Ovary (tissue), 3 donors: ENCODE measurements around the gene IL21R.

ENCODE experiments used
- POLR2A ChIP-seq: fragments of 450-650 bp; IDR thresholded peaks from one replicate; pipeline ENCODE4 v1.6.1; 2017; ENCODE audit warnings: antibody characterized with exemption, mild to moderate bottlenecking, moderate library complexity
- TF ChIP-seq, protein P1 (sequence below), 3 donors: fragments of 450-650 bp in 2 of 3; fragments of 200-600 bp in 1 of 3; IDR thresholded peaks; one replicate each; pipeline versions ENCODE4 v1.5.1 to v1.8.0; 2016 to 2022; ENCODE audit warnings: antibody characterized with exemption in 3 of 3, mild to moderate bottlenecking in 1 of 3
- donor health status: DM: no; HTN: no; CAD: no.

DNA sequence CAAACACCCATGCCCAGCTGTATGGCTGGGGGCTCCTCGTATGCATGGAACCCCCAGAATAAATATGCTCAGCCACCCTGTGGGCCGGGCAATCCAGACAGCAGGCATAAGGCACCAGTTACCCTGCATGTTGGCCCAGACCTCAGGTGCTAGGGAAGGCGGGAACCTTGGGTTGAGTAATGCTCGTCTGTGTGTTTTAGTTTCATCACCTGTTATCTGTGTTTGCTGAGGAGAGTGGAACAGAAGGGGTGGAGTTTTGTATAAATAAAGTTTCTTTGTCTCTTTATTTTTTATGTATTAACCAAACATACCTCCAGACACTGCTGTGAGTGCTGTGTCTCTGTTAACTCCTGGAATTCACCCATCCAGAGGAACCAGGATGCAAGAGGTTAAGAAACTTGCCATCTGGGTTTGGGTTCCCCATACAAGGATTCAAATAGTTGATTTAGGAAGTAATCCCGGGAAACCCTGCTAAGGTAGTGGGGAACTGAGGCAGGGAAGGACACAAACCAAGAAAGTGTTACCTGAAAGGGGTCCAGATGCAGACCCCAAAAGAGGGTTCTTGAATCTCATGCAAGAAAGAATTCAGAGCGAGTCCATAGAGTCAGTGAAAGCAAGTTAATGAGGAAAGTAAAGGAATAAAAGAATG, 37.4 kb upstream of the IL21R start:
- no peak for TF ChIP-seq POLR2A
- TF ChIP-seq, protein P1, sequence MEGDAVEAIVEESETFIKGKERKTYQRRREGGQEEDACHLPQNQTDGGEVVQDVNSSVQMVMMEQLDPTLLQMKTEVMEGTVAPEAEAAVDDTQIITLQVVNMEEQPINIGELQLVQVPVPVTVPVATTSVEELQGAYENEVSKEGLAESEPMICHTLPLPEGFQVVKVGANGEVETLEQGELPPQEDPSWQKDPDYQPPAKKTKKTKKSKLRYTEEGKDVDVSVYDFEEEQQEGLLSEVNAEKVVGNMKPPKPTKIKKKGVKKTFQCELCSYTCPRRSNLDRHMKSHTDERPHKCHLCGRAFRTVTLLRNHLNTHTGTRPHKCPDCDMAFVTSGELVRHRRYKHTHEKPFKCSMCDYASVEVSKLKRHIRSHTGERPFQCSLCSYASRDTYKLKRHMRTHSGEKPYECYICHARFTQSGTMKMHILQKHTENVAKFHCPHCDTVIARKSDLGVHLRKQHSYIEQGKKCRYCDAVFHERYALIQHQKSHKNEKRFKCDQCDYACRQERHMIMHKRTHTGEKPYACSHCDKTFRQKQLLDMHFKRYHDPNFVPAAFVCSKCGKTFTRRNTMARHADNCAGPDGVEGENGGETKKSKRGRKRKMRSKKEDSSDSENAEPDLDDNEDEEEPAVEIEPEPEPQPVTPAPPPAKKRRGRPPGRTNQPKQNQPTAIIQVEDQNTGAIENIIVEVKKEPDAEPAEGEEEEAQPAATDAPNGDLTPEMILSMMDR (IDR thresholded peaks at IDR 0.05), result no peak
